ENCODE measurements around the gene APOBEC3H.

DNA sequence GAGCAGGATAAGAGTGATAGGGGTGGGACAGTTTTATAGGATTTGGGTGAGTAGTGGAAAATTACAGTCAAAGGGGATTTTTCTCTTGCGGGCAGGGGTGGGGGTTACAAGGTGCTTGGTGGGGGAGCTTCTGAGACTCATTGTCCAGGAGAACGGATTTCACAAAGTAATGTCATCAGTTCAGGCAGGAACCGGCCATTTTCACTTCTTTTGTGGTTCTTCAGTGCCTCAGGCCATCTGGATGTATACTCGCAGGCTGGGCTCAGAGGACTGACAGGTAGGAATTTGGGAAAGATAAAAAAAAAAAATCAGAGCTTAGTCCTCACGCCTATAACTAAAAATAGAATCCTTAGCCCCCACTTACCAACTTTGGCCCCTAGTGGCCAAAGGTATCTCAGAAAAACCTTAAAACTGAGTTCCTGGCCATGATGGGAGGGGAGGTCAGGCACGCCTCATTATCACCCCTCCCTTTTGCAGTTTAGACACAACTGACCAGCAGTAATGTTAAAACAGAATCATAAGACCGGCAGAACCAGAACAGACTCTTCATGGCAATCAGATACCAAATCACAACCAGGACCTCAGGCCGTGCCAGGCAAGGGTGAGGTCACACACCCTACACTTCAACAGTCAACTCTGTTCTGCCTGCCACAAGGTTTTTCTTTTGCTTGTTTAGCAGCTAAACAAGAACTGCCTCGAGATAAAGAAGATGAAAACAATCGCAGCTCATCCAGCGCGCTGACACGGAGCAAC, 28.8 kb upstream of the APOBEC3H start:
- TF ChIP-seq, protein P1, sequence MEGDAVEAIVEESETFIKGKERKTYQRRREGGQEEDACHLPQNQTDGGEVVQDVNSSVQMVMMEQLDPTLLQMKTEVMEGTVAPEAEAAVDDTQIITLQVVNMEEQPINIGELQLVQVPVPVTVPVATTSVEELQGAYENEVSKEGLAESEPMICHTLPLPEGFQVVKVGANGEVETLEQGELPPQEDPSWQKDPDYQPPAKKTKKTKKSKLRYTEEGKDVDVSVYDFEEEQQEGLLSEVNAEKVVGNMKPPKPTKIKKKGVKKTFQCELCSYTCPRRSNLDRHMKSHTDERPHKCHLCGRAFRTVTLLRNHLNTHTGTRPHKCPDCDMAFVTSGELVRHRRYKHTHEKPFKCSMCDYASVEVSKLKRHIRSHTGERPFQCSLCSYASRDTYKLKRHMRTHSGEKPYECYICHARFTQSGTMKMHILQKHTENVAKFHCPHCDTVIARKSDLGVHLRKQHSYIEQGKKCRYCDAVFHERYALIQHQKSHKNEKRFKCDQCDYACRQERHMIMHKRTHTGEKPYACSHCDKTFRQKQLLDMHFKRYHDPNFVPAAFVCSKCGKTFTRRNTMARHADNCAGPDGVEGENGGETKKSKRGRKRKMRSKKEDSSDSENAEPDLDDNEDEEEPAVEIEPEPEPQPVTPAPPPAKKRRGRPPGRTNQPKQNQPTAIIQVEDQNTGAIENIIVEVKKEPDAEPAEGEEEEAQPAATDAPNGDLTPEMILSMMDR (IDR thresholded peaks at IDR 0.05) = no peak
- no peak for TF ChIP-seq POLR2AphosphoS5 (IDR thresholded peaks at IDR 0.05)

Data from esophagus muscularis mucosa (tissue), 3 donors.